Motor neuron (in vitro differentiated cells): Measurements from ENCODE around the gene SLK. TPM values are rescaled to one million over a fixed set of nuclear protein-coding genes. Genes with fewer than 3 reads are reported as not detected.

ENCODE experiments used
- ATAC-seq, 8 experiments: fragments of 200-7000 bp; cut with Tn5 transposase; replicated peaks in 6 of 8; 2 replicates each; pipeline ENCODE4 v1.8.0; 2021; ENCODE audit warnings: mild to moderate bottlenecking in 8 of 8, moderate library complexity in 8 of 8
- H3K27ac ChIP-seq, 2 donors: fragments of 250-450 bp; sonication (Bioruptor Pico); 2 replicates each; pipeline ENCODE4 v1.9.0; 2021; ENCODE audit warnings: antibody characterized with exemption in 2 of 2, mild to moderate bottlenecking in 2 of 2, moderate library complexity in 1 of 2
- H3K4me1 ChIP-seq, 2 donors: fragments of 250-450 bp; sonication (Bioruptor Pico); replicated peaks in 1 of 2; 2 replicates each; pipeline ENCODE4 v1.6.1; 2021; ENCODE audit warnings: antibody characterized with exemption in 2 of 2, mild to moderate bottlenecking in 2 of 2, moderate library complexity in 1 of 2
- H3K4me3 ChIP-seq, 5 donors: fragments of 250-450 bp; sonication (Bioruptor Pico); 2 replicates each; pipeline ENCODE4 v1.9.0; 2021; ENCODE audit warnings: antibody characterized with exemption in 5 of 5, mild to moderate bottlenecking in 5 of 5, moderate library complexity in 4 of 5
- WGBS, 10 experiments: fragments of 450-650 bp; shearing (Covaris generic); methylation state at CpG; one replicate each; pipeline ENCODE4 v1.0.0; 2022; 5-methylcytosine and 5-hydroxymethylcytosine counted together
- in situ Hi-C, 9 experiments: fragments of 400-800 bp; cut with MboI; loops; one replicate each; pipeline ENCODE4 v1.15.0; 2021; ENCODE audit warnings: low sequenced_read_pairs in 9 of 9, low pct_unique_long_range_greater_than_20kb in 2 of 9; ENCODE audit not compliant: unreplicated experiment in 9 of 9
- total RNA-seq, 8 experiments: library from RNA; unstranded; fragments of 300-600 nt; gene quantifications; 2 replicates each; pipeline versions ENCODE4 v1.2.3 to v1.2.4, GENCODE V29; 2022

SLK gene
- total RNA-seq, 8 experiments from 2014 or later = 15.1 to 82.9 (median 28.8) TPM

- in situ Hi-C loops = loop anchor here in 2 of 9 experiments (10.0 kb wide), 2 partner anchors 68 to 148 kb away; partner anchors contain the start of gene SFR1 (in 1 of the 2)
- WGBS, 10 experiments = 0 to 100% (median 94%) methylated on average over 1 to 5 of the region's 14 CpGs; no CpG with 5 or more reads in 4 of the 10 experiments
- Histone ChIP-seq H3K4me1 (no peaks in the 10 kb centered on the region), H3K4me3 (no peak overlapping the region), H3K27ac (no peak overlapping the region)
- no peak for ATAC-seq
These were observed 89.8 kb downstream of the SLK start for GRCh38 chr10:104056619-104057273.

- Histone ChIP-seq H3K4me1 (no peaks in the 10 kb centered on the region), H3K27ac (no peak overlapping the region), H3K4me3 (no peak overlapping the region)
- whole genome bisulfite sequencing, 10 experiments = 70 to 100% (median 82%) methylated on average over 1 to 3 of the region's 6 CpGs; no CpG with 5 or more reads in 4 of the 10 experiments
- no peak for ATAC-seq
- in situ Hi-C loops = loop anchor here in 2 of 9 experiments (10.0 kb wide), 2 partner anchors 67 to 147 kb away; partner anchors contain the start of gene SFR1 (in 1 of the 2)
These were observed 90.8 kb downstream of the SLK start for GRCh38 chr10:104057717-104058116.

GRCh38 chr10:104059364-104059763, 92.4 kb downstream of the SLK start:
- Histone ChIP-seq H3K4me3 (no peak overlapping the region), H3K27ac (no peak overlapping the region), H3K4me1 (no peaks in the 10 kb centered on the region)
- 14 to 71% (median 51%) methylated on average over 2 to 4 of the region's 4 CpGs; no CpG with 5 or more reads in 1 of the 10 experiments for WGBS, 10 experiments
- ATAC-seq = no peak
- in situ Hi-C loops = loop anchor here in 2 of 9 experiments (10.0 kb wide), 2 partner anchors 65 to 145 kb away; partner anchors contain the start of gene SFR1 (in 1 of the 2)

GRCh38 chr10:104061196-104061595, 94.3 kb downstream of the SLK start:
- Histone ChIP-seq H3K4me1 (no peaks in the 10 kb centered on the region), H3K27ac (no peak overlapping the region), H3K4me3 (no peak overlapping the region)
- no peak for ATAC-seq
- in situ Hi-C loops = no loop called here
- WGBS, 10 experiments = 50 to 100% (median 73%) methylated on average over 1 to 2 of the region's 6 CpGs; no CpG with 5 or more reads in 6 of the 10 experiments

- in situ Hi-C loops = no loop called here
- WGBS, 10 experiments = 67 to 80% (median 67%) methylated on average over 1 of the region's 1 CpG; no CpG with 5 or more reads in 7 of the 10 experiments
- no peak for ATAC-seq
These were observed 98.8 kb downstream of the SLK start for GRCh38 chr10:104065748-104066147.

GRCh38 chr10:104066945-104067344, 100.0 kb downstream of the SLK start:
- 33 to 68% (median 60%) methylated on average over 2 to 7 of the region's 7 CpGs for WGBS, 10 experiments
- in situ Hi-C loops = no loop called here
- H3K4me1 ChIP-seq = peaks cover 0 to 3% of the 10 kb centered on the region in 2 donors
- H3K27ac ChIP-seq = no peak overlapping the region
- ATAC-seq = no peak
- no peak overlapping the region for H3K4me3 ChIP-seq

More at GRCh38 chr10:104065748-104066147, 98.8 kb downstream of the SLK start:
- Histone ChIP-seq H3K4me3 (no peak overlapping the region), H3K4me1 (peaks cover 0 to 3% of the 10 kb centered on the region in 2 donors), H3K27ac (no peak overlapping the region)

GRCh38 chr10:104067525-104067924, 100.6 kb downstream of the SLK start:
- no peak for ATAC-seq
- no peak overlapping the region for H3K4me3 ChIP-seq
- H3K27ac ChIP-seq = no peak overlapping the region
- in situ Hi-C loops = no loop called here
- WGBS, 10 experiments = 31 to 70% (median 51%) methylated on average over 4 to 12 of the region's 12 CpGs
- H3K4me1 ChIP-seq = peaks cover 0 to 3% of the 10 kb centered on the region in 2 donors

GRCh38 chr10:104069613-104070012, 102.7 kb downstream of the SLK start:
- Histone ChIP-seq H3K27ac (no peak overlapping the region), H3K4me1 (peaks cover 0 to 3% of the 10 kb centered on the region in 2 donors), H3K4me3 (no peak overlapping the region)
- in situ Hi-C loops = no loop called here
- no peak for ATAC-seq
- 7 to 100% (median 66%) methylated on average over 1 to 6 of the region's 6 CpGs; no CpG with 5 or more reads in 2 of the 10 experiments for WGBS, 10 experiments

- Histone ChIP-seq H3K27ac (no peak overlapping the region), H3K4me3 (no peak overlapping the region), H3K4me1 (peaks cover 13 to 16% of the 10 kb centered on the region in 2 donors)
- in situ Hi-C loops = no loop called here
- no peak for ATAC-seq
- WGBS, 10 experiments = 0 to 100% (median 20%) methylated on average over 1 to 5 of the region's 5 CpGs; no CpG with 5 or more reads in 3 of the 10 experiments
These were observed 105.8 kb downstream of the SLK start for GRCh38 chr10:104072786-104073185.

- 25 to 100% (median 50%) methylated on average over 1 to 6 of the region's 6 CpGs; no CpG with 5 or more reads in 3 of the 10 experiments for WGBS, 10 experiments
- no peak overlapping the region for H3K4me3 ChIP-seq
- H3K4me1 ChIP-seq = peaks cover 15 to 16% of the 10 kb centered on the region in 2 donors
- no peak for ATAC-seq
- no peak overlapping the region for H3K27ac ChIP-seq
- in situ Hi-C loops = no loop called here
These were observed 107.6 kb downstream of the SLK start for GRCh38 chr10:104074505-104074904.

GRCh38 chr10:104076743-104077160, 109.8 kb downstream of the SLK start:
- H3K4me3 ChIP-seq = no peak overlapping the region
- in situ Hi-C loops = no loop called here
- WGBS, 10 experiments = 0 to 40% (median 9%) methylated on average over 1 to 3 of the region's 3 CpGs; no CpG with 5 or more reads in 4 of the 10 experiments
- no peak overlapping the region for H3K27ac ChIP-seq
- peaks cover 15 to 16% of the 10 kb centered on the region in 2 donors for H3K4me1 ChIP-seq
- ATAC-seq = peak; percentile 69 to 94 (median 91)

GRCh38 chr10:104077247-104077646, 110.3 kb downstream of the SLK start:
- no peak overlapping the region for H3K4me3 ChIP-seq
- peak in 7 of 8 experiments; percentile 73 to 88 (median 85) for ATAC-seq
- in situ Hi-C loops = no loop called here
- WGBS, 10 experiments = 0 to 80% (median 24%) methylated on average over 1 to 3 of the region's 3 CpGs; no CpG with 5 or more reads in 2 of the 10 experiments
- H3K4me1 ChIP-seq = peaks cover 15 to 16% of the 10 kb centered on the region in 2 donors
- H3K27ac ChIP-seq = no peak overlapping the region

- in situ Hi-C loops = no loop called here
- Histone ChIP-seq H3K4me3 (no peak overlapping the region), H3K4me1 (peaks cover 15 to 16% of the 10 kb centered on the region in 2 donors), H3K27ac (no peak overlapping the region)
- peak in 1 of 8 experiments; percentile 16 for ATAC-seq
- WGBS, 10 experiments = 50 to 100% (median 92%) methylated on average over 1 to 3 of the region's 5 CpGs; no CpG with 5 or more reads in 3 of the 10 experiments
These were observed 110.8 kb downstream of the SLK start for GRCh38 chr10:104077663-104078151.
